Keratinocyte (primary cell): ENCODE data around the gene ERVH48-1. TPM values are rescaled to one million over a fixed set of nuclear protein-coding genes. Genes with fewer than 3 reads are reported as not detected.

Source experiments
- DNase-seq: peaks from one replicate; pipeline ENCODE4 v3.0.0-alpha.2; 2011; ENCODE audit warnings: low read depth, missing footprints, low spot score
- FAIRE-seq: peaks from 2 replicates; lab custom pipeline; 2011; peaks lifted over from hg19 to GRCh38; lab: Jason Lieb, UNC
- H2AFZ ChIP-seq: 2 replicates; pipeline ENCODE4 v1.6.0; 2012; ENCODE audit warnings: low read length, control low read depth, inconsistent platforms; ENCODE audit not compliant: control insufficient read depth
- H3K27ac ChIP-seq: 2 replicates; pipeline ENCODE4 v1.5.1; 2011; ENCODE audit warnings: low read length; ENCODE audit not compliant: control insufficient read depth, insufficient read depth
- H3K27me3 ChIP-seq: 3 replicates; pipeline ENCODE4 v1.6.0; 2011; ENCODE audit warnings: low read length; ENCODE audit not compliant: control insufficient read depth, insufficient read depth; ENCODE audit errors: extremely low read depth
- H3K36me3 ChIP-seq, 2 experiments: 2 replicates in 1 of 2; 3 replicates in 1 of 2; pipeline ENCODE4 v1.5.1; 2011; ENCODE audit warnings: low read length in 2 of 2, mild to moderate bottlenecking in 1 of 2; ENCODE audit not compliant: control insufficient read depth in 2 of 2, insufficient read depth in 2 of 2; ENCODE audit errors: extremely low read depth in 1 of 2
- H3K4me1 ChIP-seq: 3 replicates; pipeline ENCODE4 v1.5.1; 2011; ENCODE audit warnings: low read length; ENCODE audit not compliant: control insufficient read depth, insufficient read depth; ENCODE audit errors: extremely low read depth
- H3K4me2 ChIP-seq: 3 replicates; pipeline ENCODE4 v1.6.0; 2011; ENCODE audit warnings: low read depth, low read length; ENCODE audit not compliant: control insufficient read depth, insufficient read depth; ENCODE audit errors: extremely low read depth
- H3K4me3 ChIP-seq, 3 experiments: fragments of 200-600 bp in 1 of 3; sonication (generic) in 1 of 3; 2 replicates in 2 of 3; 3 replicates in 1 of 3; pipeline ENCODE4 v1.5.1; 2011 to 2016; ENCODE audit warnings: low read length in 3 of 3, mild to moderate bottlenecking in 3 of 3, control low read depth in 2 of 3, inconsistent platforms in 1 of 3, low read depth in 1 of 3, mixed read lengths in 1 of 3, mixed run types in 1 of 3, moderate library complexity in 1 of 3; ENCODE audit not compliant: control insufficient read depth in 2 of 3, insufficient read depth in 2 of 3; ENCODE audit errors: extremely low read depth in 1 of 3
- H3K79me2 ChIP-seq: 2 replicates; pipeline ENCODE4 v1.6.0; 2012; ENCODE audit warnings: low read length; ENCODE audit not compliant: control insufficient read depth, insufficient read depth
- H3K9ac ChIP-seq: 3 replicates; pipeline ENCODE4 v1.6.0; 2011; ENCODE audit warnings: low read length; ENCODE audit not compliant: control insufficient read depth, insufficient read depth; ENCODE audit errors: extremely low read depth
- H3K9me1 ChIP-seq: 3 replicates; pipeline ENCODE4 v1.6.0; 2011; ENCODE audit warnings: low read length; ENCODE audit not compliant: control insufficient read depth, insufficient read depth; ENCODE audit errors: extremely low read depth
- H3K9me3 ChIP-seq: 2 replicates; pipeline ENCODE4 v1.5.1; 2012; ENCODE audit warnings: low read depth, low read length; ENCODE audit not compliant: control insufficient read depth
- H4K20me1 ChIP-seq: 3 replicates; pipeline ENCODE4 v1.6.0; 2011; ENCODE audit warnings: low read length; ENCODE audit not compliant: control insufficient read depth, insufficient read depth; ENCODE audit errors: extremely low read depth
- EZH2 ChIP-seq: IDR thresholded peaks from one replicate; pipeline ENCODE4 v1.6.1; 2012; ENCODE audit warnings: inconsistent platforms, mild to moderate bottlenecking, low read length, moderate library complexity
- dilution Hi-C: fragments of 300-500 bp; cut with MboI; formaldehyde crosslinking; loops from one replicate; pipeline ENCODE4 v1.7.0; 2020; ENCODE audit warnings: low sequenced_read_pairs; ENCODE audit not compliant: extremely low pct_ligation_motif_present
- polyA minus RNA-seq, 3 experiments: library from RNA; depleted of rRNA, polyadenylated mRNA; stranded (reverse); fragments of >200 nt; gene quantifications; 1 replicate in 1 of 3; 2 replicates in 1 of 3; 3 replicates in 1 of 3; pipeline ENCODE4 v1.2.3, GENCODE V29; 2011
- polyA plus RNA-seq, 5 experiments: library from polyadenylated mRNA; depleted of rRNA in 3 of 5; stranded (reverse) in 3 of 5; stranded (forward) in 1 of 5; unstranded in 1 of 5; fragments of >200 nt; gene quantifications; 1 replicate in 1 of 5; 2 replicates in 3 of 5; 3 replicates in 1 of 5; pipeline versions ENCODE4 v1.2.1 to v1.2.3, GENCODE V29; 2011 to 2012; ENCODE audit warnings: missing spikeins in 2 of 5, low read depth in 1 of 5, low replicate concordance in 1 of 5
- TF ChIP-seq, protein P1 (sequence below), 3 experiments: IDR thresholded peaks in 1 of 3; conservative IDR thresholded peaks in 1 of 3; optimal IDR thresholded peaks in 1 of 3; 2 replicates in 2 of 3; 3 replicates in 1 of 3; pipeline versions ENCODE3 to v1.5.1; 2011; ENCODE audit warnings: low read length in 3 of 3, mild to moderate bottlenecking in 3 of 3, moderate library complexity in 2 of 3, control low read depth in 1 of 3, inconsistent platforms in 1 of 3; ENCODE audit not compliant: insufficient read depth in 2 of 3; ENCODE audit errors: extremely low read depth in 1 of 3

The ERVH48-1 gene
- polyA plus RNA-seq (0.03 to 0.05 TPM in 2 of 3 replicates, not detected in the other), polyA minus RNA-seq (not detected in 3 replicates)
- polyA plus RNA-seq (2011; ENCODE audit: low read depth) = not detected
- polyA plus RNA-seq (2011; cell fraction: cytosol; rRNA removed) = 0.03 TPM in 1 of 2 replicates, not detected in the other
- polyA plus RNA-seq (2011; cell fraction: nucleus; rRNA removed) = 0.04 TPM in 1 of 2 replicates, not detected in the other
- polyA plus RNA-seq (2012; ENCODE audit: low replicate concordance) = 0.37 TPM in 1 of 2 replicates, not detected in the other
- not detected for polyA minus RNA-seq (2011; cell fraction: cytosol; rRNA and poly(A)+ RNA removed)
- not detected in 2 replicates for polyA minus RNA-seq (2011; cell fraction: nucleus; rRNA and poly(A)+ RNA removed)

DNA sequence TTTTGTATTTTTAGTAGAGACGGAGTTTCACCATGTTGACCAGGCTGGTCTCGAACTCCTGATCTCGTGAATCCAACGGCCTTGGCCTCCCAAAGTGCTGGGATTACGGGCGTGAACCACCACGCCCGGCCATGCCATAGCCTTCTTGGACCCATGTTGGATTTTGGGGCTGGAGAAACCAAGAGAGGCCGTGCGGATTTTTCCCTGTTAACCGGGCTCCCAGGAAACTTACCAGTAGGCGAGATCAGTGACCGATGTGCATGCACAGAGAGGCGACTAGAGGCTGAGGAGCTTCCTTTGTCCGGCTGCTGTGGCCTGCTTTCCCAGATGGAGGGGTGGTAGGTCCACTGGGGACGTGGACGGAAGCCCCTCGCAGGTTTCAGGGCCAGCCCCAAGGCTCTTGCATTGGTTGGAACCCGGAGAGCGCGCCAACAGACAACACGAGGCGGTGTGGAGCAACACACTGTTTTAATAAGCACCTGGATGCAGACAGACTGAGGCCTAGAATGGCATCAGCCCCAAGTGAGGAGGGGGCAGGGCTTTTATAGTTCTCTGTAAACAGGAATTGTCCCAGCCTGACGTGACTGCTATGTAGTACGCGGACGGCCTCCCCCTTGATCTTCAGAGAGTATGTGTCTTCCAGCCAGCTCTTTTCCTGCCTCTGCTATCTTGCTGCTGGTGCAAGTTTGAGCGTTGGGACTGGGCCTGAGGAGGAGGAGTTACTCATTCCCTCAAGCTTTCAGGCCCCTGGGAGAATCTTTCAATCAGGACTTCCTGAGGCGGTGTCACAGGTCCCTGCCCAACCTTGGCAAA is at the start of gene ERVH48-1:
Gene ERVH48-1 (minus strand): TSS at position 517 of the 813 bp plus-strand sequence. CDS start 6,624 bp downstream, outside the sequence.
- peaks cover 4% of the 10 kb centered on the region for H3K4me1 ChIP-seq
- no peaks in the 10 kb centered on the region for H3K36me3 ChIP-seq
- DNase-seq = no peak
- H3K4me3 ChIP-seq = no peak within 1 kb of the TSS
- no peaks in the 10 kb centered on the region for H3K27me3 ChIP-seq
- H3K79me2 ChIP-seq = no peaks in the 10 kb centered on the region
- dilution Hi-C loops = no loop called here
- no peak within 1 kb of the TSS for H3K27ac ChIP-seq
- H3K9ac ChIP-seq = no peak within 1 kb of the TSS
- TF ChIP-seq, protein P1, sequence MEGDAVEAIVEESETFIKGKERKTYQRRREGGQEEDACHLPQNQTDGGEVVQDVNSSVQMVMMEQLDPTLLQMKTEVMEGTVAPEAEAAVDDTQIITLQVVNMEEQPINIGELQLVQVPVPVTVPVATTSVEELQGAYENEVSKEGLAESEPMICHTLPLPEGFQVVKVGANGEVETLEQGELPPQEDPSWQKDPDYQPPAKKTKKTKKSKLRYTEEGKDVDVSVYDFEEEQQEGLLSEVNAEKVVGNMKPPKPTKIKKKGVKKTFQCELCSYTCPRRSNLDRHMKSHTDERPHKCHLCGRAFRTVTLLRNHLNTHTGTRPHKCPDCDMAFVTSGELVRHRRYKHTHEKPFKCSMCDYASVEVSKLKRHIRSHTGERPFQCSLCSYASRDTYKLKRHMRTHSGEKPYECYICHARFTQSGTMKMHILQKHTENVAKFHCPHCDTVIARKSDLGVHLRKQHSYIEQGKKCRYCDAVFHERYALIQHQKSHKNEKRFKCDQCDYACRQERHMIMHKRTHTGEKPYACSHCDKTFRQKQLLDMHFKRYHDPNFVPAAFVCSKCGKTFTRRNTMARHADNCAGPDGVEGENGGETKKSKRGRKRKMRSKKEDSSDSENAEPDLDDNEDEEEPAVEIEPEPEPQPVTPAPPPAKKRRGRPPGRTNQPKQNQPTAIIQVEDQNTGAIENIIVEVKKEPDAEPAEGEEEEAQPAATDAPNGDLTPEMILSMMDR (optimal IDR thresholded peaks at IDR 0.05 in 1 of 3, IDR thresholded peaks at IDR 0.05 in 1 of 3, conservative IDR thresholded peaks at IDR 0.05 in 1 of 3; ENCODE audit: extremely low read depth in 1 of 3, insufficient read depth in 2 of 3, low read length in 3 of 3) = no peak
- H3K4me2 ChIP-seq = no peak within 1 kb of the TSS
- FAIRE-seq = no peak
- H3K9me1 ChIP-seq = no peaks in the 10 kb centered on the region
- no peaks in the 10 kb centered on the region for H4K20me1 ChIP-seq
- no peak within 1 kb of the TSS for H2AFZ ChIP-seq
- no peaks in the 10 kb centered on the region for H3K9me3 ChIP-seq

DNA sequence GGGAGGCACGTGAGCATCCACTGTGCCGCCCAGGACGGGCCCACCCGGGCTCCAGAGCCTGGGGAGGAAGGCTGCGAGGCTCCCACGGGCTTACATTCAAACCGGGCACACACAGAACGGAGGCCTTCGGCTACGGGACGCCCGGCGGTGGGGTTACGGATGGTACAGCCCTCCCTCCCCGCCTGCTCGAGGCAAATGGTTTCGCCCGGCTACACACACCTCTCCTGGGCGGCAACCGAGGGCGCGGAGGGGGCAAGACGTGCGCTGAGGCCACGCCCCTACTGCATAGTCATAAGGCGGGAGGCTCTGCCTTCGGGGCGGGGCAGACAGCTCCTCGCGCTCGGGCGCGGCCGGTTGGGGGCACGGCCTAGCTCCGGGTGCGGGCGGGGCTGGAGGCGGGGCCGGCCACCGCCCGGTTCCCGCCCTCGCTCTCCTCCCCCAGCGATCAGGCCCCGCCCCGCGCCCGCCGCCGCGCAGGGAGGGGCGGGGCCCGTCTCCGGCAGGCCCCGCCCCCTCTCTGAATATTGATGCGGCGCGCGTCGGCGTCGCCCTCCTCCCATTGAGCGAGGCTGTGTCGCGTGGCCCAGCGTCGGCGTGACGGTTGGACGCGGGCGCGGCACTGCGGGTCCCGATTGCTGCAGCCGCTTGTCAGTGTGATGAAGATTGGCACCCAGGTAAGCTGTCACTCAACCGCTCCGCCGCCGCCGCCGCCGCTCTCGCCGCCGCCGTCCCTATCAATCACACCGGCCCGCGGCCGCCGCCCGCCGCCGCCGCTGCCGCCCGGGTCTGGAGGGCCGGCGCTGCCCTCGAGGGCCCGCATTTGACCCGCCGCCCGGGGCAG is 48.8 kb upstream of the ERVH48-1 start, which contains the start of gene PKNOX1:
Gene PKNOX1 (plus strand): TSS at position 572 of the 841 bp plus-strand sequence. CDS start 29,820 bp downstream, outside the sequence.
- dilution Hi-C loops = no loop called here
- FAIRE-seq = no peak
- Histone ChIP-seq H3K27me3 (no peaks in the 10 kb centered on the region), H3K27ac (peak within 1 kb of the TSS; percentile 96), H2AFZ (peak within 1 kb of the TSS; percentile 96), H3K4me1 (peaks cover 15% of the 10 kb centered on the region), H4K20me1 (no peaks in the 10 kb centered on the region), H3K9ac (peak within 1 kb of the TSS; percentile 95), H3K79me2 (peaks cover 34% of the 10 kb centered on the region), H3K9me3 (no peaks in the 10 kb centered on the region), H3K9me1 (no peaks in the 10 kb centered on the region), H3K36me3 (peaks cover under 1 to 4% of the 10 kb centered on the region in 2 experiments), H3K4me2 (peak within 1 kb of the TSS; percentile 96), H3K4me3 (peak within 1 kb of the TSS; percentile 56 to 96 (median 94))
- TF ChIP-seq EZH2 = no peak
- TF ChIP-seq, protein P1 (optimal IDR thresholded peaks at IDR 0.05 in 1 of 3, IDR thresholded peaks at IDR 0.05 in 1 of 3, conservative IDR thresholded peaks at IDR 0.05 in 1 of 3; ENCODE audit: extremely low read depth in 1 of 3, insufficient read depth in 2 of 3, low read length in 3 of 3) = no peak
- DNase-seq = peak; percentile 90
